CD4-positive, CD25-positive, alpha-beta regulatory T cell (primary cell): Measurements from ENCODE around the gene MXI1. TPM values are rescaled to one million over a fixed set of nuclear protein-coding genes. Genes with fewer than 3 reads are reported as not detected.
"Not testable (repeated sequence)": the region's sequence is repeated elsewhere in the genome, so short reads cannot be mapped to it uniquely, and the experiment has no call there.

Experiments
- ATAC-seq, 2 donors: fragments of 150-1000 bp; cut with Tn5 transposase; one replicate each; pipeline ENCODE4 v1.10.0; 2021; ENCODE audit warnings: low read depth in 2 of 2, moderate number of reproducible peaks in 2 of 2, moderate library complexity in 1 of 2
- DNase-seq, 3 donors: peaks; one replicate each; pipeline versions ENCODE4 v3.0.0 to v3.0.0-alpha.2; 2012 to 2022; ENCODE audit warnings: mixed read lengths in 1 of 3
- H3K27ac ChIP-seq: one replicate; pipeline ENCODE4 v1.7.0; 2013; ENCODE audit warnings: mild to moderate bottlenecking, low read length; ENCODE audit not compliant: insufficient read depth, poor library complexity, severe bottlenecking
- H3K27me3 ChIP-seq: one replicate; pipeline ENCODE4 v1.7.0; 2013; ENCODE audit warnings: low read length; ENCODE audit not compliant: control insufficient read depth, insufficient read depth
- H3K36me3 ChIP-seq: one replicate; pipeline ENCODE4 v1.7.0; 2013; ENCODE audit warnings: mild to moderate bottlenecking, low read length, moderate library complexity; ENCODE audit not compliant: control insufficient read depth, insufficient read depth
- H3K4me1 ChIP-seq: 2 replicates; pipeline ENCODE4 v1.7.0; 2013; ENCODE audit warnings: mild to moderate bottlenecking, low read length; ENCODE audit not compliant: insufficient read depth, control insufficient read depth, poor library complexity, severe bottlenecking
- H3K4me3 ChIP-seq: one replicate; pipeline ENCODE4 v1.7.0; 2013; ENCODE audit warnings: low read depth, mild to moderate bottlenecking, low read length, moderate library complexity
- H3K9me3 ChIP-seq, 2 experiments: 1 replicate in 1 of 2; 2 replicates in 1 of 2; pipeline ENCODE4 v1.7.0; 2013; ENCODE audit warnings: low read length in 2 of 2, mild to moderate bottlenecking in 1 of 2, moderate library complexity in 1 of 2; ENCODE audit not compliant: control insufficient read depth in 2 of 2
- H3K27ac Mint-ChIP-seq, 3 donors: one replicate each; pipeline ENCODE4 v1.8.0; 2020 to 2022; ENCODE audit warnings: mild to moderate bottlenecking in 3 of 3, mixed read lengths in 3 of 3, moderate library complexity in 2 of 3
- H3K27me3 Mint-ChIP-seq: one replicate; pipeline ENCODE4 v1.8.0; 2022; ENCODE audit warnings: mild to moderate bottlenecking, mixed read lengths
- H3K36me3 Mint-ChIP-seq: one replicate; pipeline ENCODE4 v1.8.0; 2020; ENCODE audit warnings: mixed read lengths
- H3K4me1 Mint-ChIP-seq, 4 donors: one replicate each; pipeline ENCODE4 v1.8.0; 2020 to 2022; ENCODE audit warnings: mixed read lengths in 4 of 4, mild to moderate bottlenecking in 1 of 4
- H3K4me3 Mint-ChIP-seq, 4 donors: one replicate each; pipeline ENCODE4 v1.8.0; 2020 to 2022; ENCODE audit warnings: mild to moderate bottlenecking in 4 of 4, mixed read lengths in 4 of 4, moderate library complexity in 3 of 4
- H3K9me3 Mint-ChIP-seq, 7 donors: one replicate each; pipeline ENCODE4 v1.8.0; 2020 to 2022; ENCODE audit warnings: mixed read lengths in 7 of 7, mild to moderate bottlenecking in 3 of 7, moderate library complexity in 2 of 7
- polyA plus RNA-seq, 4 donors: library from polyadenylated mRNA; unstranded; fragments of 300-500 nt; fragmentation: Illumina TruSeq; gene quantifications; one replicate each; pipeline ENCODE4 v1.2.3, GENCODE V29; 2021
- total RNA-seq: library from RNA; stranded (reverse); gene quantifications from one replicate; pipeline ENCODE4 v1.2.3, GENCODE V29; 2022

Gene MXI1
- total and polyA plus RNA-seq, 5 donors from 2014 or later = 34.2 to 56.8 (median 42.9) TPM

DNA sequence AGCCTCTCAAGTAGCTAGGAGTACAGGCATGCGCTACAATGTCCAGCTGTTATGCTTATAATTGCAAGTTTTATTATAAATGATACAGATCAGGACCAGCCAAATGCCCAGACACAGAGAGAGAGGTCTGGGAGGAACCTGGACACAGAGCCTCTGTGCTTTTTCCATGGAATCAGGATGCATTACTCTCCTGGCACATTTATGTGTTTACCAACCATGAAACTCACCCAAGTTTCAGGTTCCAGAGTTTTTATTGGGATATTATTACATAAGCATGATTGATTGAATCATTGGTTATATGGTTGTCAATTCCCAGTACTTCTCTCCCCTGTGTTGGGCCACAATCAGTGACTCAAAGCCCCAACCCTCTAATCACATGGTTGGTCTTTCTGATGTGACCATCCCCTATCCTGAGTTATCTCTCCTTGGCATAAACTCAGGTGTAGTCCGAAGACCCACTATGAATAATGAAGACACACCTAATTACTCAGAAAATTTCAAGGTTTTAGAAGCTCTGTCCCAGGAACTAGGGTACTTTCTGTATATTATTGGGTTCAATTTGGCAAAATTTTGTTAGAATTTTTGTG, 30.6 kb downstream of the MXI1 start:
- H3K27ac Mint-ChIP-seq = no peak overlapping the region
- peaks cover 0 to 5% (median 0%) of the 10 kb centered on the region in 7 donors for H3K9me3 Mint-ChIP-seq
- Histone ChIP-seq H3K4me1 (peaks cover 13% of the 10 kb centered on the region), H3K36me3 (peaks cover 9% of the 10 kb centered on the region), H3K27me3 (no peaks in the 10 kb centered on the region), H3K9me3 (no peaks in the 10 kb centered on the region), H3K27ac (no peak overlapping the region), H3K4me3 (no peak overlapping the region)
- H3K4me3 Mint-ChIP-seq = no peak overlapping the region
- ATAC-seq = no peak
- peaks cover 26% of the 10 kb centered on the region for H3K36me3 Mint-ChIP-seq
- peaks cover 32 to 55% (median 36%) of the 10 kb centered on the region in 4 donors for H3K4me1 Mint-ChIP-seq
- peaks cover 8% of the 10 kb centered on the region for H3K27me3 Mint-ChIP-seq
- no peak for DNase-seq

DNA sequence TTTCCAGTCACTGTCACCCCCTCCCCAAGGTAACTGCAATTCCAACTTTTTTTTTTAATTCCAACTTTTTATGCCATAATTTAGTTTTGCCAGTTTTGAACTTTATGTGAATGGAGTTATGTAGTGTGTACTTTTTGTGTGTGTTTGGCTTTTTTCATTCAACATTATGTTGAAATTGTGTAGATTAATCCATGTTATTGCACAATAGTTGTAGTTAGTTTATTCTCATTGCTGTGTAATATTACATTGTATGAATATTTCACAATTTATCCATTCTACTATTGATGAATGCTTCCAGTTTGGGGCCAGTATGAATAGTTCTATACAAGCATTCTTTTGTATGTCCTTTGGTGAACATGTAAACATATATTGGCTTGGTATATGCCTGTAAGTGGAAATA, 32.5 kb downstream of the MXI1 start:
- peaks cover 13% of the 10 kb centered on the region for H3K4me1 ChIP-seq
- H3K4me1 Mint-ChIP-seq = peaks cover 25 to 47% (median 31%) of the 10 kb centered on the region in 4 donors
- H3K9me3 Mint-ChIP-seq = peaks cover 0 to 5% (median 0%) of the 10 kb centered on the region in 7 donors
- H3K27me3 Mint-ChIP-seq = peaks cover 8% of the 10 kb centered on the region
- H3K36me3 ChIP-seq = peaks cover 10% of the 10 kb centered on the region
- H3K36me3 Mint-ChIP-seq = peaks cover 30% of the 10 kb centered on the region
- no peak for ATAC-seq
- no peak for DNase-seq
- no peak overlapping the region for H3K4me3 Mint-ChIP-seq
- H3K4me3 ChIP-seq = no peak overlapping the region
- H3K27ac Mint-ChIP-seq = no peak overlapping the region
- no peak overlapping the region for H3K27ac ChIP-seq
- H3K27me3 ChIP-seq = no peaks in the 10 kb centered on the region
- no peaks in the 10 kb centered on the region for H3K9me3 ChIP-seq

DNA sequence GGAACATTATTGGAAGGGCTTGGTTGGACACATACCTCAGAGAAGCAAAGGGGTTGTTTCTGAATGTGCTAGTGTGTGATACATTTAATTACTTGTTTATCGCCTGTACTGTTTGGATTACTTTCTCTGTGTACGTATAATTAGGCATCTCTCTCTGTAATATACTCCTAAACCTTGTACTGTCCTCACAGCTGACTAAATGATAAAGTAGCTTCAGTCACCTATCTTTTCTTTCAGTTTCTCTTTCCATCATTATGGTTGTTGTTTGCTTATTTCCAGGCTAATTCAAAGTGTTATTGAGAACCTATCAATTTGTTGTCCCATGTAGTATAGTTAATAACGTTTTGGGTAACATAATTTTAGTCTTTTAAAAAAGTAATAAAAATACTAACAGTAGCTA, 34.0 kb downstream of the MXI1 start:
- peak overlapping the region in 3 of 4 donors; percentile 13 to 39 (median 23) for H3K4me3 Mint-ChIP-seq
- DNase-seq (peak in 1 of 3 donors; percentile 37), ATAC-seq (peak in 1 of 2 donors; percentile 48)
- H3K27me3 Mint-ChIP-seq = peaks cover 8% of the 10 kb centered on the region
- peaks cover 0 to 5% (median 1%) of the 10 kb centered on the region in 7 donors for H3K9me3 Mint-ChIP-seq
- Histone ChIP-seq H3K36me3 (peaks cover 20% of the 10 kb centered on the region), H3K27ac (no peak overlapping the region), H3K4me1 (peaks cover 13% of the 10 kb centered on the region), H3K27me3 (no peaks in the 10 kb centered on the region), H3K4me3 (peak overlapping the region; percentile 53), H3K9me3 (no peaks in the 10 kb centered on the region)
- peaks cover 28 to 47% (median 34%) of the 10 kb centered on the region in 4 donors for H3K4me1 Mint-ChIP-seq
- H3K36me3 Mint-ChIP-seq = peaks cover 42% of the 10 kb centered on the region
- H3K27ac Mint-ChIP-seq = peak overlapping the region in 1 of 3 donors; percentile 12

DNA sequence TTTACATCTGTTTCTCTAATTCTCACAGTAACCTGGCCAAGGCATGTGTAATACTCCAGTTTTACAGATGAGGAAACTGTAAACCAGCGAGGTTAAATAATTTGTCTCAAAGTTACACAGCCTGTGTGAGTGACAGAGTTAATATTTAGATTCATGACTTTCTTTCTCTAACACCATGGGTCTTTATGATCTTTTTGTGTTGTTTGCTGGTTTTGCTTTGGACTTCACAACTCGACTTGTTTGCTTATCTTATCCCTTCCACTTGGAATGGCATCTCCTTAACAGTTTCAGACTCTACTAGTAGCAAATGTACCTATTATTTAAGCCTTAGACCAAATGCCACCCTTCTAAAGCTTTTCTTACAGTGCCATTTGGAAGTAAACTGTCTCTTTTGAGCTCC, 34.4 kb downstream of the MXI1 start:
- H3K27me3 Mint-ChIP-seq = peaks cover 8% of the 10 kb centered on the region
- ATAC-seq = peak in 1 of 2 donors; percentile 14
- H3K27ac ChIP-seq = no peak overlapping the region
- peaks cover 28 to 47% (median 34%) of the 10 kb centered on the region in 4 donors for H3K4me1 Mint-ChIP-seq
- no peaks in the 10 kb centered on the region for H3K9me3 ChIP-seq
- H3K4me3 ChIP-seq = peak overlapping the region; percentile 53
- H3K4me1 ChIP-seq = peaks cover 13% of the 10 kb centered on the region
- peaks cover 0 to 5% (median 1%) of the 10 kb centered on the region in 7 donors for H3K9me3 Mint-ChIP-seq
- peak overlapping the region in 2 of 3 donors; percentile 16 to 34 for H3K27ac Mint-ChIP-seq
- peaks cover 20% of the 10 kb centered on the region for H3K36me3 ChIP-seq
- DNase-seq = no peak
- H3K4me3 Mint-ChIP-seq = peak overlapping the region in 1 of 4 donors; percentile 13
- peaks cover 47% of the 10 kb centered on the region for H3K36me3 Mint-ChIP-seq
- no peaks in the 10 kb centered on the region for H3K27me3 ChIP-seq

DNA sequence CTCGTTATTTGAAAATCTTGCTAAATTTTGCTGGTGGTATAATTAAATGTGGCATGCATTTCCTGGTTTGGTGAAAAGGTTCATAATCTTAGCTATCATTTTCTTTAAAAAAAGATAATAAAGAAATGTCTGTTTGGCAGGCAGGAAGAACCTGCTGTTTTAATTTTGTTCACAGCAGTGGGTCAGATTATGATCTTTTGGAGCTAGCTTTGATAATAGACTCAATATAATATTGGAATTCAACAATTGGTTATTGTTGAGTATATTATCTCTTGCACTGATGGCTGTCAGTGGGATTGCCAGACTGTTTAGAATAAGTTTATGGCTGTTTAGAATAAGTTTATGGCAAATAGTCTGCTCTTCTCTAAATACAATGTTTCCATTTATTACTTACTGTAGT, 35.1 kb downstream of the MXI1 start:
- Histone ChIP-seq H3K36me3 (peaks cover 18% of the 10 kb centered on the region), H3K9me3 (no peaks in the 10 kb centered on the region), H3K27ac (no peak overlapping the region), H3K4me3 (no peak overlapping the region), H3K4me1 (peaks cover 13% of the 10 kb centered on the region), H3K27me3 (no peaks in the 10 kb centered on the region)
- H3K4me3 Mint-ChIP-seq = no peak overlapping the region
- H3K9me3 Mint-ChIP-seq = peaks cover 0 to 5% (median 1%) of the 10 kb centered on the region in 7 donors
- DNase-seq = no peak
- peaks cover 28 to 41% (median 34%) of the 10 kb centered on the region in 4 donors for H3K4me1 Mint-ChIP-seq
- peaks cover 43% of the 10 kb centered on the region for H3K36me3 Mint-ChIP-seq
- H3K27ac Mint-ChIP-seq = peak overlapping the region in 1 of 3 donors; percentile 34
- peaks cover 8% of the 10 kb centered on the region for H3K27me3 Mint-ChIP-seq
- ATAC-seq = no peak

DNA sequence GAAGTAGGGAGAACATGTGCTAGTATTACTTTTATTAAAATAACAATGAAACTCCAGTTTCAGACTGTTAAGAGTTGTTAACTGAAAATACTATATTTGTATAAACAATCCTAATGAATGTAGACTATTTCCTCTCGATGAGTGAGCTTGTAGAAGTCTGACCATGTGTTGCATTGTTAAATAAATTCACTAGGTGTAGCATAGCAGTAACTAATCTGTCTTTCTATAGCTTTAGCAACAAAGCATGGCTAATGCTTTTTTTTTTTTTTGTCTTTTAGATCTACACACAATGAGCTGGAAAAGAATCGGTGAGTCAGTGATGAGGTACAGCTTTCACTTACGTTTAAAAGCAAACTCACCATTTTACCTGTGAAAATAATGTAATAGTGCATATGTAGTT, 37.1 kb downstream of the MXI1 start:
- Mint-ChIP-seq H3K27me3 (peaks cover 4% of the 10 kb centered on the region), H3K27ac (no peak overlapping the region), H3K9me3 (peaks cover 0 to 2% (median 0%) of the 10 kb centered on the region in 7 donors), H3K4me3 (no peak overlapping the region), H3K4me1 (peaks cover 21 to 38% (median 30%) of the 10 kb centered on the region in 4 donors), H3K36me3 (peaks cover 32% of the 10 kb centered on the region)
- Histone ChIP-seq H3K4me3 (no peak overlapping the region), H3K9me3 (no peaks in the 10 kb centered on the region), H3K4me1 (peaks cover 13% of the 10 kb centered on the region), H3K36me3 (peaks cover 11% of the 10 kb centered on the region), H3K27ac (no peak overlapping the region), H3K27me3 (no peaks in the 10 kb centered on the region)
- no peak for DNase-seq
- no peak for ATAC-seq

DNA sequence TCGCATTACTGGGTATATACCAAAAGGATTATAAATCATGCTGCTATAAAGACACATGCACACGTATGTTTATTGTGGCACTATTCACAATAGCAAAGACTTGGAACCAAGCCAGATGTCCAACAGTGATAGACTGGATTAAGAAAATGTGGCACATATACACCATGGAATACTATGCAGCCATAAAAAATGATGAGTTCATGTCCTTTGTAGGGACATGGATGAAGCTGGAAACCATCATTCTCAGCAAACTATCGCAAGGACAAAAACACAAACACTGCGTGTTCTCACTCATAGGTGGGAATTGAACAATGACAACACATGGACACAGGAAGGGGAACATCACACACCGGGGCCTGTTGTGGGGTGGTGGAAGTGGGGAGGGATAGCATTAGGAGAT, 40.4 kb downstream of the MXI1 start:
- peaks cover 11% of the 10 kb centered on the region for H3K36me3 ChIP-seq
- peaks cover 11 to 27% (median 21%) of the 10 kb centered on the region in 4 donors for H3K4me1 Mint-ChIP-seq
- not testable (repeated sequence) for H3K4me3 Mint-ChIP-seq, H3K9me3 ChIP-seq, H3K9me3 Mint-ChIP-seq, ATAC-seq, H3K4me3 ChIP-seq, H3K4me1 ChIP-seq, H3K27ac ChIP-seq, DNase-seq, H3K27ac Mint-ChIP-seq, H3K27me3 Mint-ChIP-seq, H3K27me3 ChIP-seq
- H3K36me3 Mint-ChIP-seq = peaks cover 26% of the 10 kb centered on the region

DNA sequence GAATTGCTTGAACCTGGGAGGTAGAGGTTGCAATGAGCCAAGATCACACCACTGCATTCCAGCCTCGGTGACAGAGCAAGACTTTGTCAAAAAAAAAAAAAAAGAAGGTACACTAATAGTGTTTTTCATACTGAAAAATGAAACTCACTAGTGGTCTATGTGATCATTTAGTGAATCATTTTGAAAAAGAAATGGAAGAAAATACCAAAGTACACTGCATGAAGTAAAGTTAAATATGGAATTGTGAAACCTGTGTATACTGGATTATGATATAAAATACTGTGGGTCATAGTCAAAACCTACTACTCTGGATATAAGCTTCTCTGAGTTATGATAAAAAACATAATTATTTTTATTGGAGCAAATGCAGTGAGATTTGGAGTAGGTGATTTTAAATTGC, 42.1 kb downstream of the MXI1 start:
- H3K27ac Mint-ChIP-seq, H3K9me3 Mint-ChIP-seq, H3K27me3 Mint-ChIP-seq, H3K9me3 ChIP-seq, H3K4me1 ChIP-seq, H3K27ac ChIP-seq, H3K27me3 ChIP-seq, H3K4me3 ChIP-seq, ATAC-seq, DNase-seq, H3K4me3 Mint-ChIP-seq: not testable (repeated sequence)
- peaks cover 11% of the 10 kb centered on the region for H3K36me3 ChIP-seq
- Mint-ChIP-seq H3K36me3 (peaks cover 29% of the 10 kb centered on the region), H3K4me1 (peaks cover 21 to 35% (median 26%) of the 10 kb centered on the region in 4 donors)
